ENCODE results near the gene C7orf57. TPM values are rescaled to one million over a fixed set of nuclear protein-coding genes. Genes with fewer than 3 reads are reported as not detected.

The C7orf57 gene
- total and polyA plus RNA-seq, 10 of the 15 experiments (the other 5 are each of a cell fraction or from before 2014, with no cell fraction given) = 0.04 to 0.21 (median 0.10) TPM; not detected in 5

DNA sequence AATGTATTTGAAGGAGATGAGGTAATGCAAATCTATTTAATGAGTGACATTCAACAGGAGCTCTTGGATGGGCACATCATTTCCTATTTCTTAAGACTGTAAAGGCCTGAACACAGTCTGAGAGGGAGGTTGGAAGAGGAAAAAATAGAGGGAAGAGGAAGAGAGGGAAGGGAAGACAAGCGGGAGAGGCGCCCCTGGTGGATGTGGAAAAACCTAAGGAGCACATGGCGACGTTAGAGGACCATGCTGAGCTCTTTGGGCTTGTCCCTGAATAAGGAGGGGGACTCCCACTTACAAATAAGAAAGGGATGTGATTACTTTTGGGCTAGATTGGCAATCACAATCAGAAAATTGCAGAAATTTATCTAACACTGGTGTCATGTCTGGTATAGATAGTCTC is 26.1 kb upstream of the C7orf57 start:
- RAD21 ChIA-PET (ENCODE audit: unreplicated experiment) = no interaction called here
- H3K27me3 ChIP-seq (replicated peaks in 1 of 2; ENCODE audit: control insufficient read depth in 2 of 2, insufficient read depth in 2 of 2, low read length in 1 of 2) = peaks cover 0 to 1% of the 10 kb centered on the region in 2 experiments; a peak in 1 of 4 replicates
- in situ Hi-C loops (cut with MboI) = no loop called here
- no peak for DNase-seq (ENCODE audit: low read depth, low spot score)
- no peaks in the 10 kb centered on the region for H4K20me1 ChIP-seq (ENCODE audit: control insufficient read depth, insufficient read depth)
- H3K79me2 ChIP-seq (ENCODE audit: control insufficient read depth, insufficient read depth, low read length) = no peaks in the 10 kb centered on the region
- CTCF ChIA-PET = interaction anchor here (0.8 kb wide), 1 partner anchor 101 kb away, joined by 4 read pairs; no protein-coding TSS in a partner anchor
- no peak overlapping the region for H3K27ac ChIP-seq (ENCODE audit: control insufficient read depth, insufficient read depth)
- intact Hi-C loops (cut with micrococcal nuclease; ENCODE audit: unreplicated experiment) = no loop called here
- no peak overlapping the region for H3K4me3 ChIP-seq
- no peak overlapping the region for H3K9ac ChIP-seq (ENCODE audit: control insufficient read depth, insufficient read depth, low read length)
- no peaks in the 10 kb centered on the region for H3K9me3 ChIP-seq (replicated peaks; ENCODE audit: control insufficient read depth, insufficient read depth, low read length)
- no peak overlapping the region for H2AFZ ChIP-seq (ENCODE audit: control insufficient read depth, low read depth, low read length)
- H3K4me1 ChIP-seq (ENCODE audit: control insufficient read depth, insufficient read depth, low read length) = peaks cover 22% of the 10 kb centered on the region
- POLR2A ChIA-PET = no interaction called here
- ATAC-seq = no peak
- WGBS (ENCODE audit: insufficient coverage, insufficient replicate concordance, low lambda C conversion rate, missing lambda C conversion rate) = 58% methylated on average over 4 of the region's 4 CpGs
- H3K36me3 ChIP-seq (ENCODE audit: control insufficient read depth in 2 of 2, insufficient read depth in 2 of 2, low read length in 1 of 2) = no peaks in the 10 kb centered on the region
- BruUV-seq (replicated peaks) = no TSS peak
- SMC1A ChIA-PET (ENCODE audit: uncharacterized antibody, unreplicated experiment) = no interaction called here
- no peak for FAIRE-seq
- TF ChIP-seq POLR2A (IDR thresholded peaks at IDR 0.05; ENCODE audit: low read depth, low read length) (no peak), ATF7 (IDR thresholded peaks at IDR 0.05; ENCODE audit: low read depth) (no peak), TARDBP (IDR thresholded peaks at IDR 0.05; ENCODE audit: borderline replicate concordance) (no peak), RFX5 (IDR thresholded peaks at IDR 0.05; ENCODE audit: low read depth, low read length) (no peak), ZNF274 (IDR thresholded peaks at IDR 0.05; ENCODE audit: insufficient read depth, insufficient read length) (no peak), EGR1 (IDR thresholded peaks at IDR 0.05; ENCODE audit: borderline replicate concordance in 1 of 2, low read depth in 2 of 2, low read length in 2 of 2) (no peak), ETV6 (conservative IDR thresholded peaks at IDR 0.05 in 1 of 2, IDR thresholded peaks at IDR 0.05 in 1 of 2; ENCODE audit: borderline replicate concordance in 1 of 2, low read depth in 1 of 2) (no peak), CBX5 (IDR thresholded peaks at IDR 0.05; ENCODE audit: low read depth) (no peak), ZZZ3 (IDR thresholded peaks at IDR 0.05; ENCODE audit: control insufficient read depth, insufficient read length, low read depth) (no peak), DPF2 (IDR thresholded peaks at IDR 0.05) (no peak)
- TF ChIP-seq, protein P1, sequence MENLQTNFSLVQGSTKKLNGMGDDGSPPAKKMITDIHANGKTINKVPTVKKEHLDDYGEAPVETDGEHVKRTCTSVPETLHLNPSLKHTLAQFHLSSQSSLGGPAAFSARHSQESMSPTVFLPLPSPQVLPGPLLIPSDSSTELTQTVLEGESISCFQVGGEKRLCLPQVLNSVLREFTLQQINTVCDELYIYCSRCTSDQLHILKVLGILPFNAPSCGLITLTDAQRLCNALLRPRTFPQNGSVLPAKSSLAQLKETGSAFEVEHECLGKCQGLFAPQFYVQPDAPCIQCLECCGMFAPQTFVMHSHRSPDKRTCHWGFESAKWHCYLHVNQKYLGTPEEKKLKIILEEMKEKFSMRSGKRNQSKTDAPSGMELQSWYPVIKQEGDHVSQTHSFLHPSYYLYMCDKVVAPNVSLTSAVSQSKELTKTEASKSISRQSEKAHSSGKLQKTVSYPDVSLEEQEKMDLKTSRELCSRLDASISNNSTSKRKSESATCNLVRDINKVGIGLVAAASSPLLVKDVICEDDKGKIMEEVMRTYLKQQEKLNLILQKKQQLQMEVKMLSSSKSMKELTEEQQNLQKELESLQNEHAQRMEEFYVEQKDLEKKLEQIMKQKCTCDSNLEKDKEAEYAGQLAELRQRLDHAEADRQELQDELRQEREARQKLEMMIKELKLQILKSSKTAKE (IDR thresholded peaks at IDR 0.05; ENCODE audit: low read depth, poor library complexity, severe bottlenecking) = no peak
- TF ChIP-seq, protein P2, sequence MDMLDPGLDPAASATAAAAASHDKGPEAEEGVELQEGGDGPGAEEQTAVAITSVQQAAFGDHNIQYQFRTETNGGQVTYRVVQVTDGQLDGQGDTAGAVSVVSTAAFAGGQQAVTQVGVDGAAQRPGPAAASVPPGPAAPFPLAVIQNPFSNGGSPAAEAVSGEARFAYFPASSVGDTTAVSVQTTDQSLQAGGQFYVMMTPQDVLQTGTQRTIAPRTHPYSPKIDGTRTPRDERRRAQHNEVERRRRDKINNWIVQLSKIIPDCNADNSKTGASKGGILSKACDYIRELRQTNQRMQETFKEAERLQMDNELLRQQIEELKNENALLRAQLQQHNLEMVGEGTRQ (IDR thresholded peaks at IDR 0.05; ENCODE audit: borderline replicate concordance, low read depth, low read length) = no peak
- TF ChIP-seq, protein P3, sequence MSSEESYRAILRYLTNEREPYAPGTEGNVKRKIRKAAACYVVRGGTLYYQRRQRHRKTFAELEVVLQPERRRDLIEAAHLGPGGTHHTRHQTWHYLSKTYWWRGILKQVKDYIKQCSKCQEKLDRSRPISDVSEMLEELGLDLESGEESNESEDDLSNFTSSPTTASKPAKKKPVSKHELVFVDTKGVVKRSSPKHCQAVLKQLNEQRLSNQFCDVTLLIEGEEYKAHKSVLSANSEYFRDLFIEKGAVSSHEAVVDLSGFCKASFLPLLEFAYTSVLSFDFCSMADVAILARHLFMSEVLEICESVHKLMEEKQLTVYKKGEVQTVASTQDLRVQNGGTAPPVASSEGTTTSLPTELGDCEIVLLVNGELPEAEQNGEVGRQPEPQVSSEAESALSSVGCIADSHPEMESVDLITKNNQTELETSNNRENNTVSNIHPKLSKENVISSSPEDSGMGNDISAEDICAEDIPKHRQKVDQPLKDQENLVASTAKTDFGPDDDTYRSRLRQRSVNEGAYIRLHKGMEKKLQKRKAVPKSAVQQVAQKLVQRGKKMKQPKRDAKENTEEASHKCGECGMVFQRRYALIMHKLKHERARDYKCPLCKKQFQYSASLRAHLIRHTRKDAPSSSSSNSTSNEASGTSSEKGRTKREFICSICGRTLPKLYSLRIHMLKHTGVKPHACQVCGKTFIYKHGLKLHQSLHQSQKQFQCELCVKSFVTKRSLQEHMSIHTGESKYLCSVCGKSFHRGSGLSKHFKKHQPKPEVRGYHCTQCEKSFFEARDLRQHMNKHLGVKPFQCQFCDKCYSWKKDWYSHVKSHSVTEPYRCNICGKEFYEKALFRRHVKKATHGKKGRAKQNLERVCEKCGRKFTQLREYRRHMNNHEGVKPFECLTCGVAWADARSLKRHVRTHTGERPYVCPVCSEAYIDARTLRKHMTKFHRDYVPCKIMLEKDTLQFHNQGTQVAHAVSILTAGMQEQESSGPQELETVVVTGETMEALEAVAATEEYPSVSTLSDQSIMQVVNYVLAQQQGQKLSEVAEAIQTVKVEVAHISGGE (CRISPR knock-in tag; IDR thresholded peaks at IDR 0.05) = no peak
- TF ChIP-seq, protein P4, sequence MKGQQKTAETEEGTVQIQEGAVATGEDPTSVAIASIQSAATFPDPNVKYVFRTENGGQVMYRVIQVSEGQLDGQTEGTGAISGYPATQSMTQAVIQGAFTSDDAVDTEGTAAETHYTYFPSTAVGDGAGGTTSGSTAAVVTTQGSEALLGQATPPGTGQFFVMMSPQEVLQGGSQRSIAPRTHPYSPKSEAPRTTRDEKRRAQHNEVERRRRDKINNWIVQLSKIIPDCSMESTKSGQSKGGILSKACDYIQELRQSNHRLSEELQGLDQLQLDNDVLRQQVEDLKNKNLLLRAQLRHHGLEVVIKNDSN (IDR thresholded peaks at IDR 0.05; ENCODE audit: borderline replicate concordance, extremely low read length, insufficient read depth, low read depth, low read length) = no peak
- TF ChIP-seq, protein P5, sequence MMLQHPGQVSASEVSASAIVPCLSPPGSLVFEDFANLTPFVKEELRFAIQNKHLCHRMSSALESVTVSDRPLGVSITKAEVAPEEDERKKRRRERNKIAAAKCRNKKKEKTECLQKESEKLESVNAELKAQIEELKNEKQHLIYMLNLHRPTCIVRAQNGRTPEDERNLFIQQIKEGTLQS (IDR thresholded peaks at IDR 0.05; ENCODE audit: borderline replicate concordance, extremely low read depth, low read depth, low read length) = no peak
- no peak overlapping the region for H3K4me2 ChIP-seq (ENCODE audit: control insufficient read depth, insufficient read depth)
